HG02943 (cell line): Measurements from ENCODE around the gene SUCLA2.

Experiments used
- ATAC-seq: cut with Tn5 transposase; IDR thresholded peaks from one replicate; pipeline ENCODE4 v1.9.1; 2021; ENCODE audit warnings: mild to moderate bottlenecking, low read depth, moderate library complexity; ENCODE audit not compliant: unreplicated experiment

SUCLA2 gene

DNA sequence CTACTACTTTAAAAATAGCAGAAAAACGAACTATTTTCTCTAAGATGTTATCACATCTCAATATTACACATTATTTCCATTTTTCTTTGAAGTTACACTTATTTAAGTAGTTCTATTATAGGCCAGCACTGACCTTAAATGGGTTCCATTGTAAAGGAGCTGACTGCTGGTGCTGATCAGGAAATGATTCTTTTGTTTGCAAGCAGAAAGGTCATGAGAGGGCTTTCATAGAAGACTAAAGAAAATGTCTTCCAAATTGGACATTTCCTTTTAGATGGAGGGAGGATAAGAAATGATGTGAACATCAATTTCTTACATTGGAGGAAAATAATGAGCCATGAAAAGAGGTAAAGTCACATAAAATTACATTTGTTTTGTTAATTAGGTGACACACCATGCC is 96.2 kb downstream of the SUCLA2 start:
- ATAC-seq, result no peak

DNA sequence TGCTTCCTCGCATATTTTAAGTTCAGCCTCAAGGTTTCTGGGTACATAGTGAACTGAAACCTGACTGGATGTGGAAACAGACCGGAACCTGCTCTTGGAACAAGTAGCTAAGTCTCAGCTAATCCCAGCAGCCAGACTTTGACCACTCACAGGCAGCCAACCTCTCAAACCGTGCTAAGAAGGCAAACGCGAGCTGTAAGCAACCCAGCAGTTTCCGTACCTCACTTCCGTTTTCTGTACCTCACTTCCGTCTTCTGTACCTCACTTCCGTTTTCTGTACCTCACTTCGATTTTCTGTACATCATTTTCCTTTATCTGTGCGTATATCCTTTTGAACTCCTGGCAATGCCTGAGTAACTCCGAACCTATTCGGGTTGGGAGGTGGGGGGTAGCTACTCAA is 96.8 kb downstream of the SUCLA2 start:
- ATAC-seq, result no peak

DNA sequence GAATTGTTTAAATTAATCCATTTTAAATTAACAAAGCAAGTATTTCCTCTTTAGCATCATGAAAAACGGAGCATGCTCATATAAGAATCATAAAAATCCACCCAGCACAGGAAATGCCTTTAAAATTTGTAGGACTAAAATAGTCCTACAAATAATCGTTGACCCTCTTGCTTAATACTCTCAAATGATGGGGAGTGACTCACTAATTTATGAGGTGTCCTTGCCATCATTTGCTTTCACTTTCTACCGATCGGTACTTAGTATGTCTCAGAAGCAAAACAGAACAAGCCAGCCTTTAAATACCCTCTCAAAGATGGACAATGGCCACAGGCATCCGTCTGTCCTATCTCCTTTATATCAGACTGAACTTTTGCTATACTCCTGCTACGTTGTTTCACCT is 97.2 kb downstream of the SUCLA2 start:
- ATAC-seq, result no peak

DNA sequence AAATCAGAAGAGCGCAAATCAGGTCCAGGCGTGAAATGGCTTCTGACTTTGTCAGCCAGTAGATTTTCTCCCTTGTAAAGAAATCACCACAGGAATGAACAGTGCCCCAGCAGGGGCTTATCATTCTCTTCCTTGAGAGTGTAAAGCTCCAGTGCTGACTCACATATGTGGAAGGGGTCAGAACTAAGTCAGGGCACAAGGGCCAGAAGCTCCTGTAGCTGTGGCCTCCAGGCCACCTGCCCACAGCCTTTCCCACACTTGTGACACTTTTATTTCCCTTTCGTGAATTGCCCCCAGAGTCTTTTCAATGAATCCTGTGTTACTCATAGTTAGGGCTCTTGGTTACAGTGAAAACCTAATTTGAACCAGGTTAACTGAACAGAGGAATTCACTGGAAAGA is 99.6 kb downstream of the SUCLA2 start:
- ATAC-seq, result no peak

DNA sequence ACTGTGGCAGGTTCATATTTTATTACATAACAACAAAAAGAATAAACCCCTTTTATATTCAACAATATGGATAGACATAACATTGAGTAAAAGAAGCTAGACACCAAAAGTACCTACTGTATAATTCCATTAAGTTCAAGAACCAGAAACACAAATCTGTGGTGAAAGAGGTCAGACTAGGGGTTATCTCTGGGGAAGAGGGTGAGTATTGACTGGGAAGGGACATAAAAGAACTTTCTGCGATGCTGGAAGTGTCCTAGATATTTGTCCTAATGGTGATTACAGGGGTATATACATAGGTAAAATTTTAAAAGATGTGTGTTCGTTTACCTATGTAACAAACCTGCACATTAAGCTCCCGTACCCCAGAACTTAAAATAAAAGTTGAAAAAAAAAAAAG is 103.0 kb downstream of the SUCLA2 start:
- no peak for ATAC-seq

DNA sequence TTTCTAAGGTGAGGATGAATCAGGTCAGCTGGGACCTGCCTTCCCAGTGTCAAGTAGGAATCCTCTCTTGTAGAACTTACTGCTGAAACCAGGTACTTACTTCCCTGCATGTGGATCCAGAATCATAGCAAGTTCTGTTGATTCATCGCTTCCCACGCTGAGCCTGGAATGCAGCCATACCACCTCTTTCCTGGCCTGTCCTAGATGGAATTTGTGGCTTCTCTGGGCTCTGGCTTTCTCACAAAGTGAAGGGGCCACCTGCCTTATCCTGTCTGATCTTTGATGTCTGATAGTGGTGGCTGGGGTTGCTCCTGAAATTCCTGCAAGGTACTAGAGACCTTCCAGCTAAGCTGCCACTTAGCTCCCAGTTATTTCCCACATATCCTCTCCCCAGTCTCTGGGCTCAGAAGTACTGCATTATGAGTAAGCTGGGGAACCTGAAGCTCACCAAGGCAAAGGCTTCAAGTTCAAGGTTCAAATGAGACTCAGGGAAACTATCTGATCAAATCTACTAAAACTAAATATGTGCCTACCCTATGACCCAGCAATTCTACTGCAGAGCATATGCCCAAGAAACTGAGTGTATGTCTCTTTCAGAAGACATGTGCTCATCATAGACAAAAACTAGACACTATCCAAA is 103.5 kb downstream of the SUCLA2 start:
- ATAC-seq, result no peak

DNA sequence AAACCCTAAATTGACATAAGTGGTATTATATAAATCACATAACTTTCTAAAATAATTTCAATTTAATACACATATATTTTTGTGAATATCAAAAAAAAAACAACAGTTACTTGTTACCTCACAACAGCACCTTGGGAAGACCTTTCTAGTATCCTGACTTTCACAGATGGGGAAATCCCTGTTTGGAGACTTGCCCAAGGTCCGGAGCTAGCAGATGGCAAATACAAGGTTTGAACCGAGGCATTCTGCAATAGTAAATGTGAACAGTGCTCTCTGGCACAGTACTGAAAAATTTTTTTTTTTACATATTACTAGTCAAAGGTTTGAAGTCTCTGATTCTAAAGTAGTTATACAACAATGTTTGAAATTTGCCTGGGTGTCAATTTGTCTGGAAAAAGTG is 104.5 kb downstream of the SUCLA2 start:
- no peak for ATAC-seq

DNA sequence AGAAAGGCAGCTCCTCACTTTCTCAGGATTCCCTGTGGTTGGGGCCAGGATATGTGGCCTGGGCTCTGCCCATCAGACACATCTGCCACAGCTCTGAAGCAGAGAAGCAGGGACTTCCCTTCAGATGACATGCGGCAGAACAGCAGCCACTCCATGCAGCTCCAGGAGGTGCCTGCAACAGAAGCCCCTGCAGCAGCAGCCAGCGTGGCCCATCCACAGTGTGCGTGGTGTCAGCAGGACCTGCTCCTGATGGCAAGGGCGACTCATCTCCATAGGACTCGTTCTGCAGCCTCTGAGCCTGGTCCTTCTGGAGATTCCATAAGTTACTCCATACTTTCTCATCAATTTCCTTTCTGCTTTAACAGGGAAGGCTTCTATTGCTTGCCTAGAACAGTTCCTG is 105.0 kb downstream of the SUCLA2 start:
- no peak for ATAC-seq

DNA sequence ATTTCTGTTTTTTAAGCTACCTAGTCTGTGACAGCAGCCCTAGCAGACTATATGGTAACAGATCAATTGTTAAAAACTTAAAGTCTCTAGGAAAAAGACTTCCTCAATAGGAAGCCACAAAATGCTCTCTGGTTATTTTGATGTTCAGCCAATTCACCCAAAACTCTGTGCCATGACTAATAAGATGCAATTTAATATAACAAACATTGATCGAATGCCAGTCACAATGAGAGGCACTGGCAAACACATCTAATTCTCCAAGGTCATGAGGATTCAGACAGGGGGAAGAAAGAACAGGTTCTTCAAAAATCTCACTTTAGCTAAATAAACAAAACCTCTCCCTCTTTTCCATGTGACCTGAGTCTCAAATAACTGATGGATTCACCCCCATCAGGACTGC is 107.5 kb downstream of the SUCLA2 start:
- no peak for ATAC-seq
